Left renal cortex interstitium (tissue), 4 donors: ENCODE measurements around the gene TUBA4B. TPM values are rescaled to one million over a fixed set of nuclear protein-coding genes. Genes with fewer than 3 reads are reported as not detected.
"Not testable (repeated sequence)": the region's sequence is repeated elsewhere in the genome, so short reads cannot be mapped to it uniquely, and the experiment has no call there.

Experiments
- DNase-seq, 4 donors: peaks; one replicate each; pipeline ENCODE4 v3.0.0-alpha.2; 2013; ENCODE audit warnings: low read depth in 4 of 4, low spot score in 2 of 4, missing footprints in 1 of 4
- polyA plus RNA-seq, 4 donors: library from polyadenylated mRNA; unstranded; fragments of 120-200 nt; gene quantifications; one replicate each; pipeline ENCODE4 v1.2.1, GENCODE V29; 2013; ENCODE audit not compliant: insufficient read length in 4 of 4

TUBA4B gene
- polyA plus RNA-seq, 4 donors: 0.49 to 0.94 (median 0.86) TPM

DNA sequence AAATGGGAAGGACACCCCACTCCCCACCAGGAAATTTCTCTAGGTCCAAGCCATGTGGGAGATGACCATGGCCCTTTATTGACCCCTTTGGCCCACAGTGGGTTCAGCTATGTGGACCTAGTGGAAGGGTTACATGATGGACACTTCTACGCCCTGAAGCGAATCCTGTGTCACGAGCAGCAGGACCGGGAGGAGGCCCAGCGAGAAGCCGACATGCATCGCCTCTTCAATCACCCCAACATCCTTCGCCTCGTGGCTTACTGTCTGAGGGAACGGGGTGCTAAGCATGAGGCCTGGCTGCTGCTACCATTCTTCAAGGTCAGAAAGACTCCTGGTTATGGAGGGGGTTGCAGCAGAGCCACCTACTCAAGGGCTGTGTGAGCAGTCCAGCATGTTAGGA is 6.5 kb upstream of the TUBA4B start:
- no peak for DNase-seq

GRCh38 chr2:219247678-219248642 is 5.1 kb upstream of the TUBA4B start:
- DNase-seq: no peak

- no peak for DNase-seq
Observed at GRCh38 chr2:219248845-219249202, 4.2 kb upstream of the TUBA4B start.

DNA sequence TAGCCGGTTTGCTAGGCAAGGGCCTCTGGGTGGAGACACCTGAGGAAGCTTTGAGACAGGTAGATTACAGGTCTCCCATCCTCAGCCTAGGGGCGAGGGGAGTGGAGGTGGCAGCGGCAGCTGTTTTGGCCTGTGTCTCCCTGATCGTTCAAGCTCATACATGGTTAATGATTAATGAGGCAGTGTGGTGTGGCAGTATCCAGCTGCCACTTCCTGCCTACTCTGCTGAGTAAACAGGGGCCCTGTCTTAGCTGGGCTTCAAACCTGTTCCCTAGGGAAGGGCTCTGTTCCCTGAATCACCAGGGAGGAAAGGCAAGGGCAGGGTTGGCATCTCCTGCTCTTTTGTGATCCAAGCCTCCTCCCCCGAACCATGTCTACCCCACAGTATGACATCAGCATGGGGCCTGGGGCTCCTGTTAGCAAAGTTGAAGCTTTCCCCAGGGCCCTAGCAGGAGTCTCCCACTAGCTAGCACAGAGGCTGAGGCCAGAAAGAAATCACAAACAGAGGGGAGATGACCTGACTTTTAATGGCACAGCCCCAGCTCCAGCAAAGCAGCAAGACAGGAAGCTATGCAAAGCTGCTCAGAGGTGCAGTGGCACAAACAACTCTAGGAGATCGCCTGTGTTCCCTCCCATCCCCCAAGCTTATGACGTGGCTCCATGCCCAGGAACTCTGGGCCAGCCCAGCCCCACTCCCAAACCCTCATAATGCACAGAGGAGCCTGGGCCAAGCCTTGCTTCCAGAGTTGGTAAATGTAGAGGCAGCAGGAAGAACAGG is 3.7 kb upstream of the TUBA4B start:
- DNase-seq: peak in 1 of 4 donors; percentile 29

DNA sequence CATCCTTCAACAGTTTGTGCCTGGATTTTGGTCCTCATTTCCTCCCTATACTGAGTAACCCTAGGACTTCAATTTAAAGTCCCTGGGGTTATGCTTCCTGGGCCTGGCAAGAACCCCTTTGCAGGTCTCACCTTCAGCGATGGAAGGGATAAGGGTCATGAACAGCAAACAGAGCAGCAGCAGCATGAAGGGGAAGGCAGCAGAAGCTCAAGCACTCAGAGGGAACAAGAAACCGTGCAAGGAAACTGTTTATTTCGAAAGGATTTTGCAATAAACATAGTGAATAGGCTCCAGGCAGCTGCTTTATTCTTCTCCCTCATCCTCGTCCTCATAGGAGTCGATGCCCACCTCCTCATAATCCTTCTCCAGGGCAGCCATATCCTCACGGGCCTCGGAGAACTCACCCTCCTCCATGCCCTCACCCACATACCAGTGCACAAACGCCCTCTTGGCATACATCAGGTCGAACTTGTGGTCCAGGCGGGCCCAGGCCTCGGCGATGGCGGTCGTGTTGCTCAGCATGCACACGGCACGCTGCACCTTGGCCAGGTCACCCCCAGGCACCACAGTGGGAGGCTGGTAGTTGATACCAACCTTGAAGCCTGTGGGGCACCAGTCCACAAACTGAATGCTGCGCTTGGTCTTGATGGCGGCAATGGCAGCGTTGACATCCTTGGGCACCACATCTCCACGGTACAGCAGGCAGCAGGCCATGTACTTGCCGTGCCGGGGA is 2.8 kb upstream of the TUBA4B start:
- no peak for DNase-seq

- no peak for DNase-seq
Observed at GRCh38 chr2:219251656-219252055, 1.4 kb upstream of the TUBA4B start.

- DNase-seq: no peak
Observed at GRCh38 chr2:219252084-219252483, 959 bp upstream of the TUBA4B start.

DNA sequence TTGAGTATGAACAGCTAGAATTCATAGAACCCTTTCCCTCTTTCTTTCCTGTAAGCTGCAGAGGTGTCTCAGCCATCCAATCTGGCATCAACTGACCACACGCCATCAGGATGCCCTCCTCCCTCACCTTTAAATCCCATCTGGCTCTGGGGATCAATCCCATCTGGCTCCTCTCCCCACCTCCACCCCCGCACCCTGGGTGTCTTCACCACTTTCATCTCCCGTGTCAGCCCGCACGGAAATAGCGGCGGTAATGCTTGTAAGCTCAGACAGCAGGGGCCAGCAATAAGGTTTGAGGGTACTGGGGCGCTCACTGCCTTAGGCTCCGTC is 508 bp upstream of the TUBA4B start:
- DNase-seq: no peak

- DNase-seq: no peak
Observed at GRCh38 chr2:219253753-219254589, 928 bp downstream of the TUBA4B start, which contains the start of gene TUBA4A. TSS of gene TUBA4A (minus strand) at chr2:219253918. CDS start at chr2:219253858, 60 bp downstream.

- no peak for DNase-seq
Observed at GRCh38 chr2:219254590-219255201, 1.7 kb downstream of the TUBA4B start.

GRCh38 chr2:219258942-219259341 is 5.9 kb downstream of the TUBA4B start:
- DNase-seq: not testable (repeated sequence)

DNA sequence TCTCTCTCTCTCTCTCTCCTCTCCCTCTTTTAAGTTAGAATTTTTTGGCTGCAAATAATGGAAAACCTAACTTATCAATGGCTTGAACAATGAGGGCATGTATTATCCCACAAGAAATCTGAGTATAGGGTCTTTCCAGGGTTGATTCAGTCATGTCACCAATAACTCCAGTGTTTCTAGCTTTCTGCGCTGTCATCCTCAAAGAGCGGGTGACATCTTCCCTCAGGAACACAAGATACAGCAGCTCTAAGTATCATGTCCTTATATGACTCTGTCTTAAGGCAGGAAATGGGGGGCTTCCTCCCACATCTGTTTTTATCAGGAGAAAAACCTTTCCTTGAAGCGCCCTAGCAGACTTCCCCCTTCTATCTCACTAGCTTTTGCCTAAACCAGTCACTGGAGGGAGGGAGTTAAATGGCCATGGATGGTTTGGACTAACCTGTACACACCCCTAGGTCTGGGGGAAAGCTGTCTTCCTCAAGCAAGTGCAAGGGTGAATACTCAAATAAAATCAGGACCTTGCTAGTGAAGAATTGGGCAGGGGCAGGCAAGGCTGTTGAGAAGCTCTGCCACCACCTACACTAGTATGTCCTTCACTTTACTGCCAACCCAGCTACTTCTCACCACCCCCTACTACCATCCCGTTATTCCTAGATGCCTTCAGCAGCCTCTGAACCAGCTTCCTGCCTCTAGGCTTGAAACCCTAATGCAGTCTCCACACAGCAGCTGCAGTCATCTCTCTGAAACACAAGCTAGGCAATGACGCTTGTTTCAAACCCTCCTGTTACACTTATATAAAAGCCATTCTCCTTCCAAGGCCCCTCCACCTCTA is 8.2 kb downstream of the TUBA4B start:
- DNase-seq: no peak

- DNase-seq: no peak
Observed at GRCh38 chr2:219266232-219266631, 13.2 kb downstream of the TUBA4B start.

DNA sequence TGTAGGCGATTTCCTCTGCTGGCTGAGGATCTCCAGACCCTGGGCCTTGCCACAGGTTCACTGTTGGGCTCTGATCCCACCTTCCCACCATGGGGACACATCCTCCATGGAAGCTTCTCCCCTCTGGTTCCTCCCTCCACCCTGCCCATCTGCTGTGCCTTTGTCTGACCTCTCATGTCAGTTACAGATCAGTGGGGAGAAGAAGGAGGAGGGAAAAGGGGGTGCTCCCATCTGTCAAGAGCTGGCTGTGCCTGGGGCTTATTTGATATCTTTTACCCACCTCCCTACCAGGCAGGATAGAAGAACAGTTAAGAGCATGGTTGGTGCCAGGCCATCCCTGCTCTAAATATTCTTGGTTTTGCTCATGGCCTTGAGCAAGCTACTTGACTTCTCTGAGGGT is 13.8 kb downstream of the TUBA4B start:
- no peak for DNase-seq

DNA sequence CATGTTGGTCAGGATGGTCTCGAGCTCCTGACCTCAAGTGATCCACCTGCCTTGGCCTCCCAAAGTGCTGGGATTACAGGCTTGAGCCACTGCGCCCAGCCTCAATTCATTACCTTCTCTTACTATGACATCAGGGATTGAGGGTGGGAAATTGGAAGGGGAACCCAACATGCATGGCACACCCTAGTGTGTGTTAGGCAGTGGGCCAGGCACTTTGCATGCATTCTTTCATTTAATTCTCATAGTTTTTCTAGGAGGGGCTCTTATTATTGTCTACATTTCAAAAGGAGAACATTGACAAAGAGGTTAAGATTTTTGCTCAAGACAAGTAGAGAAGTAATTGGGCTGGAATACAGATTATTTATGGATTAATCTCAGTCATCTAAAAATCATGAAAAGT is 15.3 kb downstream of the TUBA4B start:
- no peak for DNase-seq

- DNase-seq: no peak
Observed at GRCh38 chr2:219269362-219270054, 16.5 kb downstream of the TUBA4B start.

DNA sequence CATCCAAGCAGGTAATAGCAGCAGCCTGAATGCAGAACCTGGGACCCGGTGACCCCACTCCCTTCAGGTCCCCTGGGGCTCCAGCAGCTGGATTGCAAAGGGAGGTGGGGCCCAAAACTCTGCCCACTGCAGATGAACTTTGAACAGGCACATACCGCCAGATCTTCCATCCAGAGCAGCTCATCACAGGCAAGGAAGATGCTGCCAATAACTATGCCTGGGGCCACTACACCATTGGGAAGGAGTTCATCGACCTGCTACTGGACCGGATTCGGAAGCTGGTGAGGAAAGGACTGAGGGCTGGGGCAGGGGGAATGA is 17.0 kb downstream of the TUBA4B start:
- DNase-seq: no peak

- DNase-seq: no peak
Observed at GRCh38 chr2:219271021-219271420, 18.0 kb downstream of the TUBA4B start.
